GM21526 (cell line): ENCODE results near the gene FLRT2.

ENCODE experiments used
- ATAC-seq: cut with Tn5 transposase; IDR thresholded peaks from one replicate; pipeline ENCODE4 v1.9.1; 2021; ENCODE audit warnings: moderate library complexity; ENCODE audit not compliant: unreplicated experiment, low FRiP score

FLRT2 gene, protein sequence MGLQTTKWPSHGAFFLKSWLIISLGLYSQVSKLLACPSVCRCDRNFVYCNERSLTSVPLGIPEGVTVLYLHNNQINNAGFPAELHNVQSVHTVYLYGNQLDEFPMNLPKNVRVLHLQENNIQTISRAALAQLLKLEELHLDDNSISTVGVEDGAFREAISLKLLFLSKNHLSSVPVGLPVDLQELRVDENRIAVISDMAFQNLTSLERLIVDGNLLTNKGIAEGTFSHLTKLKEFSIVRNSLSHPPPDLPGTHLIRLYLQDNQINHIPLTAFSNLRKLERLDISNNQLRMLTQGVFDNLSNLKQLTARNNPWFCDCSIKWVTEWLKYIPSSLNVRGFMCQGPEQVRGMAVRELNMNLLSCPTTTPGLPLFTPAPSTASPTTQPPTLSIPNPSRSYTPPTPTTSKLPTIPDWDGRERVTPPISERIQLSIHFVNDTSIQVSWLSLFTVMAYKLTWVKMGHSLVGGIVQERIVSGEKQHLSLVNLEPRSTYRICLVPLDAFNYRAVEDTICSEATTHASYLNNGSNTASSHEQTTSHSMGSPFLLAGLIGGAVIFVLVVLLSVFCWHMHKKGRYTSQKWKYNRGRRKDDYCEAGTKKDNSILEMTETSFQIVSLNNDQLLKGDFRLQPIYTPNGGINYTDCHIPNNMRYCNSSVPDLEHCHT

DNA sequence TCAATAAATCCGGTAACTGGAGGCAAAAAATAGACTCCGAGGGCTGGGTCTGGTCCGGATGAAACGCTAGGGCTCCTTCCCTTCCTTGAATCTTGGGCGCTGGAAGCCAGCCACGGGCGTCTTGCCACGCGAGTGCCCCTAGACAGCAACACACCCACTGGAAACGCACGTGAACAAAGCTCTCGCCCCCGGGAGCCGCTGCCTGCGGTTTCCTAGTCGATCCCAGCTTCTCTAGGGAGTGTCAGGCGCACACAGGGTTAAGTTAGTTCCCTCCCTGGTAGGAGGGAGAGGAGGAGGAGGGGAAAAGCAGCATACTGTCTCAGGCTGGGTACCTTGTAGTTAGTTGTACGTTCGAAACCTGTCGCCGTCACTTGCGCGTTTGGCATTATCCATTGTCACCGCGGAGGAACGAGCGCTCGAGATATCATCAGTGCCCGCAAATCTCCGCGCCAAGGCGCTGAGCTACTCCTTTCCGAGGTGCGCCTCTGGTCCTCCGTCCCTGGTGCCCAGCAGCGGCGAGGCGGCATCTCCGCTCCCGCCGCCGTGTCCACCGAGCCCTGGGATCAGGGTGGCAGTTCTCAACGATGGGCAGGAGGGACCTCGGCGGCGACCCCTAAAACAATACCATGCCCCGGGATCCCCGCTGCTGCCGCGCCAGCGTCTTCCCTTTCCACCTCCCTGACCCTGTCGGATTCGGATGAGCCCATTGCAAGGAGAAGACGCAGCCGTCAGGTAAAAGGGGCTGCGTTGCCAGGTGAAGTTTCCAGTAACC lies at the start of gene FLRT2:
FLRT2 (plus strand) TSS at position 342 of the 772 bp plus-strand sequence. CDS start 91,371 bp downstream, outside the sequence.
- ATAC-seq, result no peak

GRCh38 chr14:85481471-85481870 lies 48.5 kb upstream of the FLRT2 start:
- no peak for ATAC-seq

GRCh38 chr14:85482552-85482951 lies 47.4 kb upstream of the FLRT2 start:
- ATAC-seq, result no peak

DNA sequence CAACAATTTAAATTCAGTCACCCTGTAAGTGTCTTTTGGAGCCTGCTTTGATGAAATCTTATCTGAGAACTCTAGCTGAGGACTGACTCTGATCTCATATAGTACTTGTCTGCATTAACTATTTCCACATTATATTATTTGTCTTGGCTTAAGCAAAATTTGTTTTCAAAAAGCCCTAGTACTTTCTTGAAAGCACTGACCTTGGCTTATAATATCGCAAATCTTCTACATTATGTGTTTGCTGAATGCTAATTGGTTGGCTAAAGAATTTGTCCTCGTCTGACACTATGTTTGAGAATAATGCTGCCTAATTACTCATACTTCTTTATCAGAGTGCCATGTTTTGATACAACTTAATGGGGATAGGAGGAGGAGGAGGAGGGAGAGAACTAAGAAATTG lies 46.9 kb upstream of the FLRT2 start:
- no peak for ATAC-seq

- no peak for ATAC-seq
Observed at GRCh38 chr14:85483652-85484051, 46.3 kb upstream of the FLRT2 start.

DNA sequence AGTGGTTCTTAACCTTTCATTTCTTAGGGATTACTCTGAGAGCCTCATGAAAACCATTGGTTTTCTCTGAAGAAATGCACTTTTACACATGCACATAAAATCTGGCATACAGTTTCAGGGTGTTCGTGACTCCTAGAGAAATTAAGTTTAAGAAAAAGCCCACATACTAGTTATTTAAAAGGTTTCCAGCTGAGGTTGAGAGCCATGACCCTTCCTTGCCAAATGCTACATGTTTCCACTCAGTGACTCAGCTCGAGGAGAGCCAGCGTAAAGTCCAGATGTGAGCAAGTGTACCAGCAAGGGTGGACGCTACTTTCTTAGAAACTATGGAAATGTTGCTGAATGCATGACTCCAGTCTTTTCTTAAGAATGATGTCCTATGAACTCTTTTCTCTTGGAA lies 42.7 kb upstream of the FLRT2 start:
- ATAC-seq, result no peak

DNA sequence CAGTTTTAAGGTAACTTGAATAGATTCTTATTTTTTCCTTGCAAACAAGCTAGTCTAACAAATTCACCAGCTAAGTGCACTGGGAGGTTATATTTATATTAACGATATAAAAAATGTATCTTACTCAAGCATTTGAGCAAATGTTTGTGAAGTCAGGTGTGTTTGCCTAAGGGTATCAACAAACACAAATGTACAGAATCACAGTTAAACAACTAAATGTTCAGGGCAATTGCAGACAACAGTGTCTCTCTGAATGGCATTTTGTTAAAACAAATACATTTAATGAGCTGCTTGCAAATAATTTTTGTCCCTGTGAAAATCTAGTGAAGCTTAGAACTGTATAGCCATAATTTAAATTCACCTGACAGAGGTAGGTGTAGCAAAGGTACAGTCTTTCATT lies 28.2 kb upstream of the FLRT2 start:
- ATAC-seq, result no peak

- ATAC-seq, result no peak
Observed at GRCh38 chr14:85508863-85509262, 21.1 kb upstream of the FLRT2 start.

GRCh38 chr14:85512451-85512850 lies 17.5 kb upstream of the FLRT2 start:
- ATAC-seq, result no peak

DNA sequence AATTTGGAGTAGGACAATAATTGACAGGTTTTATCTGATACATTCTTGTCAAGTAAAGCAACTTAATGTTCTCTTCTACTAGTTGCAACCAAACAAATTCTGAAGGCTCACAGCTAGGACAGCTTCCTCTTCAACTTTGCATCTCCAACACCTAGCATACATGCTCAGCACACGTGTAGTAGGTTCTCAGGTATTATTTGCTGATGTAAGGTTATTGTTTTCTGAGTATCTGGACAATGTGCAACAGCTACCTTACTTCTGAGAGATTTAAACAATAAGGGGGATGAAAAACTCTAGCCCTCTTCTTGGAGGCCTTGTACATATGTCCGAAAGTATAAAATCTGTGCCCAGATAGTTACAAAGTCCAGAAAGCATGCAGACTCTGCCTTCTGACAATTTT lies 15.5 kb upstream of the FLRT2 start:
- ATAC-seq, result no peak

- ATAC-seq, result no peak
Observed at GRCh38 chr14:85516239-85517113, 13.5 kb upstream of the FLRT2 start.

DNA sequence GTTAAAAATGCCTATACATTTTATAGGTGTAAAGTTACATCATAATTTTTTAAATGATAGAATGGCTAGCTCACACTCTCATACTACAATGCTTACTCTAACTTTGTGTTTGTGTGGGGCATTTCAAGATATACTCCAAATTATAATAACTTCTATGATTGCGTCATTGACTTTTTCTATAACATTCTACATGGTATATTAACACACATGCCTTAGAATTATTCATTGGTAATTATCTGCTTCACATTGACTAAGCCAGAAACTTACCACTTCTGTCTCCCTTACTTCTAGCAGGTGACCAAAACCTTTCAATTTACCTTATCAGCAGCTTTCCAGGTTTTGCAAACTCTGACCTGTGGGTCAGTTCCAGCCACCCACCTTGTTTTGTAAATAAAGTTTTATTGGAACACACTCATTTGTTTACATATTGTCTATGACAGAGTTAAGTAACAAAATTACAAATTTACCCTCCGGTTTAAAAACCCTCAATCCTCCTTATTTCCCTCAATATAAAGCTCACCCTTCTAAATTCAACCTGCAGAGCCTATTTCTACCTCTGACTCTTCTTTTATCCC lies 12.7 kb upstream of the FLRT2 start:
- no peak for ATAC-seq

DNA sequence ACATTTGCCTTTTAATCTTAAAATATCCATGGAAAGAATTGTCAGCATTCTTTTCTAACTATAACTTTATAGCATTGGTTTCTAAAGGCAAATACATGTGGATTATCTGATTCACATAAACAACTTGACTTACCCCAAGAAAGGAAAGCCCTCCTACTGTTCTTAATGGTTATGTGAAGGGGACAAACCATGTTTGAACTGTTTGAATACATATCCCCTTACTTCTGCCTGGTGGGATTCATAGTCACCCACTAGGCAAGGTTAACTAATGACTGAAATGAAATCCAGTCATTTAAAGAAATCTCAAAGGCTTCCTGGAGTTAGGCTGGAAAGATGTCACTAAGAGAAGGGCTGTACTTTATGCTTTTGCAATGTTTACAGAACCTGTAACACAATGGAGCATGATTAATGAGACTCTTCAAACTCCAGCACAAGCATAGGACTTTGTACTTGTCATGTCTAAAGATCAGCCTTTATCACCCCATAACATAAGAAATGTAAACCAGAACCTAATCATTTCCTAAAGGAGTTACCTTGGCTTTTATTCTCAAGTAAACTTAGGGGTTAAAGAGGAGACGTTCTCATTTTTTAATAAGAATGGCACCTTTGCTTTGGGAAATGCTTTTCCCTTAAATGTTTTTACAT lies 10.2 kb upstream of the FLRT2 start:
- no peak for ATAC-seq

GRCh38 chr14:85520581-85520980 lies 9.4 kb upstream of the FLRT2 start:
- no peak for ATAC-seq

GRCh38 chr14:85523624-85524023 lies 6.3 kb upstream of the FLRT2 start:
- no peak for ATAC-seq

GRCh38 chr14:85527006-85527405 lies 2.9 kb upstream of the FLRT2 start:
- no peak for ATAC-seq

DNA sequence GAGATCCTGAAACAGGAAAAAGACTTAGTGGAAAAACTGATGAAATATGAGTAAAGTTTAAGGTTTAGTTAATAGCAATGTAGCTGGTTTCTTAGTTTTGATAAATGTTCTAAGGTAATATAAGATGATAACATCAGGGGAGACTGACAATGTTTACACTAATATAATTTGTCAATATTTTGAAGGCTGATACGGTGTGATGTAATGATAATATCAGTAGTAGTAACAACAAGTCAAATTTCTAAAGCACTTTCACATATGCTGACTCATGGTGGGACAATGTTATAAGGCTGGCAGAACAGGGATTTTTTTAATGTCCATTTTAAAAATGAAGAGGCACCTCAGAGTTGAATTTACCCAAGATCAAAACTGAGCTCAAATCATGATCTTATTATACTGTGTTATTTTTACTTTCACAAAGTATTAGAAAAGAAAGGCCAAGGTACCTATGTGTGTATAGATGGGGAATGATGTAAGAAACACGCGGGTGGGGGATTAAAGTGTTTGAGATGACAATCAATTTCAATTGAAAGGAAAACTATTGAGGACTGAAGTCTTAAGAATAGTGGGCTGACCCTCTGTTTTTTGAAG lies 2.4 kb upstream of the FLRT2 start:
- ATAC-seq, result no peak

GRCh38 chr14:85528080-85528896 lies 1.7 kb upstream of the FLRT2 start:
- ATAC-seq, result no peak
